CD8-positive, alpha-beta memory T cell (primary cell): ENCODE results near the gene HELZ. TPM values are rescaled to one million over a fixed set of nuclear protein-coding genes. Genes with fewer than 3 reads are reported as not detected.
A peak's percentile ranks its signal among the peaks of the same experiment; 100 is the strongest.

Source experiments
- CTCF ChIA-PET: fragments of 350-600 bp; sonication (Branson Sonifier 250); formaldehyde crosslinking; loops from one replicate; lab custom pipeline; 2021; ENCODE audit warnings: antibody characterized with exemption; lab: Charles Lee
- POLR2A ChIA-PET: fragments of 350-600 bp; sonication (Branson Sonifier 250); formaldehyde crosslinking; loops from one replicate; lab custom pipeline; 2021; ENCODE audit warnings: antibody characterized with exemption; lab: Charles Lee
- DNase-seq, 5 donors: peaks; one replicate each; pipeline versions ENCODE4 v3.0.0 to v3.0.0-alpha.2; 2020 to 2022; ENCODE audit warnings: mixed read lengths in 1 of 5
- H3K27ac ChIP-seq: one replicate; pipeline ENCODE4 v1.7.0; 2013; ENCODE audit warnings: low read depth, mild to moderate bottlenecking, low read length, moderate library complexity
- H3K27me3 ChIP-seq: 2 replicates; pipeline ENCODE4 v1.7.0; 2013; ENCODE audit warnings: low read length, mild to moderate bottlenecking; ENCODE audit not compliant: insufficient read depth, poor library complexity, severe bottlenecking
- H3K36me3 ChIP-seq: 2 replicates; pipeline ENCODE4 v1.7.0; 2013; ENCODE audit warnings: mild to moderate bottlenecking, low read length, moderate library complexity; ENCODE audit not compliant: insufficient read depth
- H3K4me1 ChIP-seq: 2 replicates; pipeline ENCODE4 v1.7.0; 2013; ENCODE audit warnings: mild to moderate bottlenecking, low read length, moderate library complexity; ENCODE audit not compliant: insufficient read depth
- H3K4me3 ChIP-seq: 2 replicates; pipeline ENCODE4 v1.7.0; 2013; ENCODE audit warnings: mild to moderate bottlenecking, low read length
- H3K9me3 ChIP-seq: 2 replicates; pipeline ENCODE4 v1.7.0; 2013; ENCODE audit warnings: mild to moderate bottlenecking, low read length
- H3K27ac Mint-ChIP-seq, 8 donors: one replicate each; pipeline ENCODE4 v1.8.0; 2020 to 2021; ENCODE audit warnings: mixed read lengths in 8 of 8, mild to moderate bottlenecking in 6 of 8, inconsistent platforms in 3 of 8, moderate library complexity in 3 of 8
- H3K27me3 Mint-ChIP-seq, 2 donors: one replicate each; pipeline ENCODE4 v1.8.0; 2020 to 2021; ENCODE audit warnings: mixed read lengths in 2 of 2, mild to moderate bottlenecking in 1 of 2, moderate library complexity in 1 of 2
- H3K36me3 Mint-ChIP-seq, 3 donors: one replicate each; pipeline ENCODE4 v1.8.0; 2020 to 2021; ENCODE audit warnings: mixed read lengths in 3 of 3, inconsistent platforms in 1 of 3, mild to moderate bottlenecking in 1 of 3
- H3K4me1 Mint-ChIP-seq, 3 donors: one replicate each; pipeline ENCODE4 v1.8.0; 2020 to 2021; ENCODE audit warnings: mixed read lengths in 3 of 3, inconsistent platforms in 1 of 3, mild to moderate bottlenecking in 1 of 3
- H3K4me3 Mint-ChIP-seq, 7 donors: one replicate each; pipeline ENCODE4 v1.8.0; 2020 to 2021; ENCODE audit warnings: mixed read lengths in 7 of 7, mild to moderate bottlenecking in 6 of 7, moderate library complexity in 4 of 7, inconsistent platforms in 2 of 7
- H3K9me3 Mint-ChIP-seq, 5 donors: one replicate each; pipeline ENCODE4 v1.8.0; 2020 to 2022; ENCODE audit warnings: mixed read lengths in 5 of 5, mild to moderate bottlenecking in 3 of 5, moderate library complexity in 2 of 5, inconsistent platforms in 1 of 5
- polyA plus RNA-seq: library from polyadenylated mRNA; unstranded; fragments of 300-500 nt; fragmentation: Illumina TruSeq; gene quantifications from one replicate; pipeline ENCODE4 v1.2.3, GENCODE V29; 2021
- total RNA-seq, 2 experiments: library from RNA; stranded (reverse); gene quantifications; one replicate each; pipeline ENCODE4 v1.2.3, GENCODE V29; 2021

The HELZ gene
- total and polyA plus RNA-seq, 3 experiments from 2014 or later, result 56.4 to 85.0 (median 62.5) TPM

- H3K4me1 Mint-ChIP-seq, result peaks cover 0 to under 1% (median 0%) of the 10 kb centered on the region in 3 donors
- no peaks in the 10 kb centered on the region for H3K36me3 ChIP-seq
- H3K4me1 ChIP-seq, result no peaks in the 10 kb centered on the region
- H3K9me3 Mint-ChIP-seq, result no peaks in the 10 kb centered on the region
- peak overlapping the region in 1 of 7 donors; percentile 63 for H3K4me3 Mint-ChIP-seq
- H3K27ac Mint-ChIP-seq, result no peak overlapping the region
- H3K27me3 Mint-ChIP-seq, result peaks cover 0 to 1% of the 10 kb centered on the region in 2 donors
- H3K4me3 ChIP-seq, result no peak overlapping the region
- POLR2A ChIA-PET, result no interaction called here
- no peaks in the 10 kb centered on the region for H3K27me3 ChIP-seq
- no peak overlapping the region for H3K27ac ChIP-seq
- H3K9me3 ChIP-seq, result no peaks in the 10 kb centered on the region
- H3K36me3 Mint-ChIP-seq, result no peaks in the 10 kb centered on the region
- DNase-seq, result no peak
- CTCF ChIA-PET, result interaction anchor here (0.9 to 1.4 kb wide), 2 partner anchors 10 to 63 kb away, joined by 3 read pairs; no protein-coding TSS in a partner anchor
Measured at GRCh38 chr17:67283731-67284516, 38.9 kb upstream of the HELZ start.

GRCh38 chr17:67281743-67282142 is 36.7 kb upstream of the HELZ start:
- DNase-seq, result no peak
- ChIA-PET CTCF (interaction anchor here (2.7 kb wide), 1 partner anchor 60 kb away, joined by 7 read pairs; no protein-coding TSS in a partner anchor), POLR2A (no interaction called here)
- Mint-ChIP-seq H3K9me3 (no peaks in the 10 kb centered on the region), H3K4me1 (no peaks in the 10 kb centered on the region), H3K27me3 (no peaks in the 10 kb centered on the region), H3K4me3 (no peak overlapping the region), H3K36me3 (no peaks in the 10 kb centered on the region), H3K27ac (no peak overlapping the region)
- Histone ChIP-seq H3K27me3 (no peaks in the 10 kb centered on the region), H3K9me3 (no peaks in the 10 kb centered on the region), H3K4me3 (no peak overlapping the region), H3K36me3 (no peaks in the 10 kb centered on the region), H3K4me1 (no peaks in the 10 kb centered on the region), H3K27ac (no peak overlapping the region)

- H3K27me3 ChIP-seq, result no peaks in the 10 kb centered on the region
- ChIA-PET POLR2A (no interaction called here), CTCF (interaction anchor here (2.7 kb wide), 1 partner anchor 59 kb away, joined by 7 read pairs; no protein-coding TSS in a partner anchor)
- Mint-ChIP-seq H3K4me3 (no peak overlapping the region), H3K36me3 (no peaks in the 10 kb centered on the region), H3K9me3 (no peaks in the 10 kb centered on the region), H3K4me1 (no peaks in the 10 kb centered on the region), H3K27ac (peak overlapping the region in 1 of 8 donors; percentile 50), H3K27me3 (no peaks in the 10 kb centered on the region)
- no peaks in the 10 kb centered on the region for H3K9me3 ChIP-seq
- H3K4me3 ChIP-seq, result no peak overlapping the region
- no peak overlapping the region for H3K27ac ChIP-seq
- no peaks in the 10 kb centered on the region for H3K4me1 ChIP-seq
- DNase-seq, result no peak
- no peaks in the 10 kb centered on the region for H3K36me3 ChIP-seq
Measured at GRCh38 chr17:67281053-67281452, 36.1 kb upstream of the HELZ start.

- Histone ChIP-seq H3K4me1 (no peaks in the 10 kb centered on the region), H3K36me3 (no peaks in the 10 kb centered on the region), H3K27me3 (no peaks in the 10 kb centered on the region), H3K4me3 (no peak overlapping the region), H3K27ac (no peak overlapping the region), H3K9me3 (no peaks in the 10 kb centered on the region)
- Mint-ChIP-seq H3K27ac (no peak overlapping the region), H3K4me1 (no peaks in the 10 kb centered on the region), H3K9me3 (no peaks in the 10 kb centered on the region), H3K4me3 (no peak overlapping the region), H3K36me3 (no peaks in the 10 kb centered on the region), H3K27me3 (no peaks in the 10 kb centered on the region)
- ChIA-PET POLR2A (no interaction called here), CTCF (interaction anchor here (2.7 kb wide), 1 partner anchor 58 kb away, joined by 7 read pairs; no protein-coding TSS in a partner anchor)
- no peak for DNase-seq
Measured at GRCh38 chr17:67280279-67280678, 35.3 kb upstream of the HELZ start.

GRCh38 chr17:67279115-67279514 is 34.1 kb upstream of the HELZ start:
- no peaks in the 10 kb centered on the region for H3K27me3 Mint-ChIP-seq
- ChIA-PET CTCF (interaction anchor here (1.4 kb wide), 1 partner anchor 10 kb away, joined by 3 read pairs; no protein-coding TSS in a partner anchor), POLR2A (no interaction called here)
- no peaks in the 10 kb centered on the region for H3K4me1 Mint-ChIP-seq
- no peak for DNase-seq
- Histone ChIP-seq H3K27me3 (no peaks in the 10 kb centered on the region), H3K27ac (no peak overlapping the region), H3K4me1 (no peaks in the 10 kb centered on the region), H3K9me3 (no peaks in the 10 kb centered on the region), H3K4me3 (no peak overlapping the region), H3K36me3 (no peaks in the 10 kb centered on the region)
- no peak overlapping the region for H3K27ac Mint-ChIP-seq
- H3K36me3 Mint-ChIP-seq, result no peaks in the 10 kb centered on the region
- no peak overlapping the region for H3K4me3 Mint-ChIP-seq
- no peaks in the 10 kb centered on the region for H3K9me3 Mint-ChIP-seq

DNA sequence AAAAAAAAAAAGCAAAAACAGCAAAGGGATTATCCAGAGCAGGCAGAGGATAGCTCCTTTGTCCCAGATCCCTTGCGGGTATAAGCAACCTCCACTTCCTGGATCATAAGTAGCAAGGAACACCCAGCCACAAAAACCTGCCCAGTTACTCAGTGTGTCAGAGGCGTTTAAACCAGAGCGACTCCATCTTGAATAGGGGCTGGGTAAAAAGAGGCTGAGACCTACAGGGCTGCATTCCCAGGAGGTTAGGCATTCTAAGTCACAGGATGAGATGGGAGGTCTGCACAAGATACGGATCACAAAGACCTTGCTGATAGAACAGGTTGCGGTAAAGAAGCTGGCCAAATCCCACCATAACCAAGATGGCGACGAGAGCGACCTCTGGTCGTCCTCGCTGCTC is 33.4 kb upstream of the HELZ start:
- H3K9me3 Mint-ChIP-seq, result no peaks in the 10 kb centered on the region
- no peaks in the 10 kb centered on the region for H3K4me1 ChIP-seq
- H3K27ac ChIP-seq, result no peak overlapping the region
- no peaks in the 10 kb centered on the region for H3K36me3 Mint-ChIP-seq
- H3K4me3 Mint-ChIP-seq, result no peak overlapping the region
- H3K36me3 ChIP-seq, result no peaks in the 10 kb centered on the region
- no peaks in the 10 kb centered on the region for H3K27me3 ChIP-seq
- H3K27ac Mint-ChIP-seq, result no peak overlapping the region
- no peaks in the 10 kb centered on the region for H3K9me3 ChIP-seq
- no peaks in the 10 kb centered on the region for H3K27me3 Mint-ChIP-seq
- DNase-seq, result no peak
- no peaks in the 10 kb centered on the region for H3K4me1 Mint-ChIP-seq
- ChIA-PET POLR2A (no interaction called here), CTCF (interaction anchor here (1.4 kb wide), 1 partner anchor 11 kb away, joined by 3 read pairs; no protein-coding TSS in a partner anchor)
- H3K4me3 ChIP-seq, result no peak overlapping the region

- H3K27me3 Mint-ChIP-seq, result no peaks in the 10 kb centered on the region
- Histone ChIP-seq H3K27ac (no peak overlapping the region), H3K36me3 (no peaks in the 10 kb centered on the region), H3K27me3 (no peaks in the 10 kb centered on the region), H3K9me3 (no peaks in the 10 kb centered on the region), H3K4me3 (no peak overlapping the region), H3K4me1 (no peaks in the 10 kb centered on the region)
- DNase-seq, result no peak
- no peak overlapping the region for H3K4me3 Mint-ChIP-seq
- ChIA-PET CTCF (no interaction called here), POLR2A (interaction anchor here (0.6 kb wide), 1 partner anchor 31 kb away, joined by 3 read pairs; the partner anchor contains the start of gene HELZ)
- peaks cover 0 to 6% (median 4%) of the 10 kb centered on the region in 3 donors for H3K4me1 Mint-ChIP-seq
- peak overlapping the region in 1 of 8 donors; percentile 57 for H3K27ac Mint-ChIP-seq
- no peaks in the 10 kb centered on the region for H3K9me3 Mint-ChIP-seq
- no peaks in the 10 kb centered on the region for H3K36me3 Mint-ChIP-seq
Measured at GRCh38 chr17:67276075-67276474, 31.1 kb upstream of the HELZ start.

DNA sequence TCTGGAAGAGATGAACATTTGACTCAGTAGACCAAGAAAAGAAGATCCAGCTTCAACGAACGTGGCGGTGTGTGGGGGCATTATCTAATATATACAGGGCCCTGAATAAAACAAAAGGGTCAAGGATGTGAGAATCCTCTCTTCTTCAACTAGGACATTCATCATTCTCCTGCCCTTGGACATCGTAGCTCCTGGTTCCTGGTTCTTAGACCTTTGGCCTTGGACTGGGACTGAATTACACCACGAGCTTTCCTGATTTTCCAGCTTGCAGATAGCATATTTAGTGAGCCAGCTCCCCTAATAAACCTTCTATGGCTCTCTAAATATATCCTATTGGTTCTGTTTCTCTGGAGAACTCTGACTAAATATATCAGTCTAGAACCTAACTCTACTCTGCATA is 29.5 kb upstream of the HELZ start:
- H3K4me3 ChIP-seq, result no peak overlapping the region
- POLR2A ChIA-PET, result no interaction called here

More for the DNA sequence above, 29.5 kb upstream of the HELZ start:
- Histone ChIP-seq H3K27ac (no peak overlapping the region), H3K9me3 (no peaks in the 10 kb centered on the region), H3K4me1 (no peaks in the 10 kb centered on the region), H3K27me3 (no peaks in the 10 kb centered on the region), H3K36me3 (no peaks in the 10 kb centered on the region)
- Mint-ChIP-seq H3K4me1 (peaks cover 0 to 6% (median 4%) of the 10 kb centered on the region in 3 donors), H3K36me3 (no peaks in the 10 kb centered on the region), H3K27me3 (no peaks in the 10 kb centered on the region), H3K27ac (no peak overlapping the region), H3K9me3 (no peaks in the 10 kb centered on the region), H3K4me3 (no peak overlapping the region)
- CTCF ChIA-PET, result interaction anchor here (1.2 to 2.8 kb wide), 4 partner anchors 9 to 53 kb away, joined by 3 to 15 read pairs (median 4); no protein-coding TSS in a partner anchor
- DNase-seq, result no peak
